Measurements from ENCODE around the gene TDRD6. TPM values are rescaled to one million over a fixed set of nuclear protein-coding genes. Genes with fewer than 3 reads are reported as not detected.
A peak's percentile ranks its signal among the peaks of the same experiment; 100 is the strongest.

Gene TDRD6
- total RNA-seq, 2 experiments from 2014 or later = not detected

GRCh38 chr6:46689657-46690056 lies 2.0 kb downstream of the TDRD6 start:
- H3K27me3 Mint-ChIP-seq = peaks cover 9% of the 10 kb centered on the region
- ATAC-seq (no peak), DNase-seq (no peak)
- H3K4me1 Mint-ChIP-seq = no peaks in the 10 kb centered on the region
- no peak overlapping the region for H3K4me3 Mint-ChIP-seq
- H3K36me3 Mint-ChIP-seq (ENCODE audit: low read depth) = no peaks in the 10 kb centered on the region
- intact Hi-C loops (cut with DNase I, micrococcal nuclease) = no loop called here
- ChIA-PET CTCF (interaction anchor here (0.6 kb wide), 1 partner anchor 69 kb away, joined by 5 read pairs; no protein-coding TSS in a partner anchor), POLR2A (no interaction called here)
- H3K27ac Mint-ChIP-seq = no peak overlapping the region
- H3K9me3 Mint-ChIP-seq (ENCODE audit: low read depth) = no peaks in the 10 kb centered on the region

GRCh38 chr6:46690141-46690755 lies 2.6 kb downstream of the TDRD6 start:
- no peak overlapping the region for H3K4me3 Mint-ChIP-seq
- CTCF ChIA-PET = interaction anchor here (0.6 kb wide), 2 partner anchors 70 to 77 kb away, joined by 3 to 5 read pairs; no protein-coding TSS in a partner anchor
- no peak for ATAC-seq
- POLR2A ChIA-PET = interaction anchor here (0.7 kb wide), 1 partner anchor 44 kb away, joined by 3 read pairs; no protein-coding TSS in a partner anchor
- H3K36me3 Mint-ChIP-seq (ENCODE audit: low read depth) = no peaks in the 10 kb centered on the region
- intact Hi-C loops (cut with DNase I, micrococcal nuclease) = no loop called here
- peaks cover 9% of the 10 kb centered on the region for H3K27me3 Mint-ChIP-seq
- no peak for DNase-seq
- H3K4me1 Mint-ChIP-seq = no peaks in the 10 kb centered on the region
- H3K27ac Mint-ChIP-seq = no peak overlapping the region
- H3K9me3 Mint-ChIP-seq (ENCODE audit: low read depth) = no peaks in the 10 kb centered on the region

GRCh38 chr6:46690911-46691451 lies 3.3 kb downstream of the TDRD6 start:
- no peaks in the 10 kb centered on the region for H3K9me3 Mint-ChIP-seq (ENCODE audit: low read depth)
- DNase-seq = no peak
- H3K27ac Mint-ChIP-seq = no peak overlapping the region
- POLR2A ChIA-PET = interaction anchor here (0.7 kb wide), 1 partner anchor 43 kb away, joined by 3 read pairs; no protein-coding TSS in a partner anchor
- H3K27me3 Mint-ChIP-seq = peaks cover 14% of the 10 kb centered on the region
- intact Hi-C loops (cut with DNase I, micrococcal nuclease) = no loop called here
- no peaks in the 10 kb centered on the region for H3K4me1 Mint-ChIP-seq
- CTCF ChIA-PET = interaction anchor here (0.6 kb wide), 1 partner anchor 76 kb away, joined by 3 read pairs; no protein-coding TSS in a partner anchor
- H3K36me3 Mint-ChIP-seq (ENCODE audit: low read depth) = no peaks in the 10 kb centered on the region
- no peak for ATAC-seq
- H3K4me3 Mint-ChIP-seq = no peak overlapping the region

- no peak overlapping the region for H3K27ac Mint-ChIP-seq
- intact Hi-C loops (cut with DNase I, micrococcal nuclease) = loop anchor here in 1 of 2 experiments (5.0 kb wide), 2 partner anchors 82 to 347 kb away; no protein-coding TSS in a partner anchor
- CTCF ChIA-PET = no interaction called here
Observed at GRCh38 chr6:46699970-46700369, 12.3 kb downstream of the TDRD6 start.

GRCh38 chr6:46704562-46704961 lies 16.9 kb downstream of the TDRD6 start:
- peak; percentile 36 for ATAC-seq
- H3K36me3 Mint-ChIP-seq (ENCODE audit: low read depth) = no peaks in the 10 kb centered on the region
- H3K4me1 Mint-ChIP-seq = no peaks in the 10 kb centered on the region
- DNase-seq = no peak
- POLR2A ChIA-PET = no interaction called here
- H3K27ac Mint-ChIP-seq = no peak overlapping the region
- CTCF ChIA-PET = interaction anchor here (0.7 kb wide), 1 partner anchor 442 kb away, joined by 3 read pairs; no protein-coding TSS in a partner anchor
- intact Hi-C loops (cut with DNase I, micrococcal nuclease) = loop anchor here in 1 of 2 experiments (5.0 kb wide), 2 partner anchors 78 to 343 kb away; no protein-coding TSS in a partner anchor
- H3K4me3 Mint-ChIP-seq = no peak overlapping the region
- H3K9me3 Mint-ChIP-seq (ENCODE audit: low read depth) = no peaks in the 10 kb centered on the region
- H3K27me3 Mint-ChIP-seq = peaks cover 28% of the 10 kb centered on the region

More at GRCh38 chr6:46699970-46700369, 12.3 kb downstream of the TDRD6 start:
- ATAC-seq (no peak), DNase-seq (no peak)
- Mint-ChIP-seq H3K36me3 (ENCODE audit: low read depth) (no peaks in the 10 kb centered on the region), H3K9me3 (ENCODE audit: low read depth) (no peaks in the 10 kb centered on the region), H3K4me3 (no peak overlapping the region), H3K27me3 (peaks cover 27% of the 10 kb centered on the region), H3K4me1 (no peaks in the 10 kb centered on the region)
- POLR2A ChIA-PET = no interaction called here

- Mint-ChIP-seq H3K4me3 (no peak overlapping the region), H3K9me3 (ENCODE audit: low read depth) (no peaks in the 10 kb centered on the region), H3K4me1 (no peaks in the 10 kb centered on the region), H3K36me3 (ENCODE audit: low read depth) (no peaks in the 10 kb centered on the region), H3K27ac (no peak overlapping the region), H3K27me3 (peaks cover 31% of the 10 kb centered on the region)
- intact Hi-C loops (cut with DNase I, micrococcal nuclease) = no loop called here
- DNase-seq (no peak), ATAC-seq (no peak)
- ChIA-PET CTCF (no interaction called here), POLR2A (no interaction called here)
Observed at GRCh38 chr6:46706464-46706863, 18.8 kb downstream of the TDRD6 start.

GRCh38 chr6:46711491-46711890 lies 23.8 kb downstream of the TDRD6 start:
- Mint-ChIP-seq H3K4me3 (no peak overlapping the region), H3K9me3 (ENCODE audit: low read depth) (no peaks in the 10 kb centered on the region), H3K27ac (no peak overlapping the region), H3K27me3 (peaks cover 20% of the 10 kb centered on the region), H3K36me3 (ENCODE audit: low read depth) (no peaks in the 10 kb centered on the region), H3K4me1 (no peaks in the 10 kb centered on the region)
- ChIA-PET CTCF (interaction anchor here (0.6 kb wide), 1 partner anchor 13 kb away, joined by 3 read pairs; no protein-coding TSS in a partner anchor), POLR2A (no interaction called here)
- no peak for DNase-seq
- ATAC-seq = no peak
- intact Hi-C loops (cut with DNase I, micrococcal nuclease) = no loop called here

GRCh38 chr6:46715141-46715540 lies 27.5 kb downstream of the TDRD6 start:
- Mint-ChIP-seq H3K4me1 (no peaks in the 10 kb centered on the region), H3K36me3 (ENCODE audit: low read depth) (no peaks in the 10 kb centered on the region), H3K27ac (no peak overlapping the region), H3K9me3 (ENCODE audit: low read depth) (no peaks in the 10 kb centered on the region), H3K4me3 (no peak overlapping the region), H3K27me3 (peaks cover 21% of the 10 kb centered on the region)
- ATAC-seq (no peak), DNase-seq (no peak)
- ChIA-PET CTCF (no interaction called here), POLR2A (no interaction called here)
- intact Hi-C loops (cut with DNase I, micrococcal nuclease) = no loop called here

- CTCF ChIA-PET = interaction anchor here (0.7 kb wide), 1 partner anchor 629 kb away, joined by 4 read pairs; no protein-coding TSS in a partner anchor
- Mint-ChIP-seq H3K4me1 (no peaks in the 10 kb centered on the region), H3K4me3 (no peak overlapping the region), H3K27ac (no peak overlapping the region), H3K9me3 (ENCODE audit: low read depth) (no peaks in the 10 kb centered on the region), H3K27me3 (peaks cover 21% of the 10 kb centered on the region), H3K36me3 (ENCODE audit: low read depth) (no peaks in the 10 kb centered on the region)
- POLR2A ChIA-PET = no interaction called here
- no peak for DNase-seq
- intact Hi-C loops (cut with DNase I, micrococcal nuclease) = no loop called here
- ATAC-seq = peak; percentile 60
Observed at GRCh38 chr6:46719099-46719498, 31.4 kb downstream of the TDRD6 start.

- Mint-ChIP-seq H3K36me3 (ENCODE audit: low read depth) (no peaks in the 10 kb centered on the region), H3K27ac (no peak overlapping the region), H3K4me1 (no peaks in the 10 kb centered on the region), H3K9me3 (ENCODE audit: low read depth) (no peaks in the 10 kb centered on the region), H3K27me3 (peaks cover 24% of the 10 kb centered on the region), H3K4me3 (no peak overlapping the region)
- CTCF ChIA-PET = no interaction called here
- DNase-seq = no peak
- POLR2A ChIA-PET = no interaction called here
- no peak for ATAC-seq
- intact Hi-C loops (cut with DNase I, micrococcal nuclease) = no loop called here
Observed at GRCh38 chr6:46720401-46720800, 32.7 kb downstream of the TDRD6 start.

GRCh38 chr6:46729787-46730326 lies 42.2 kb downstream of the TDRD6 start:
- peaks cover 3% of the 10 kb centered on the region for H3K4me1 Mint-ChIP-seq
- no peaks in the 10 kb centered on the region for H3K36me3 Mint-ChIP-seq (ENCODE audit: low read depth)
- peaks cover 55% of the 10 kb centered on the region for H3K27me3 Mint-ChIP-seq
- no peaks in the 10 kb centered on the region for H3K9me3 Mint-ChIP-seq (ENCODE audit: low read depth)
- DNase-seq (no peak), ATAC-seq (no peak)
- POLR2A ChIA-PET = no interaction called here
- no peak overlapping the region for H3K27ac Mint-ChIP-seq
- CTCF ChIA-PET = no interaction called here
- intact Hi-C loops (cut with DNase I, micrococcal nuclease) = loop anchor here in 1 of 2 experiments (2.0 kb wide), 1 partner anchor 51 kb away; no protein-coding TSS in a partner anchor
- H3K4me3 Mint-ChIP-seq = no peak overlapping the region

GRCh38 chr6:46730921-46731461 lies 43.3 kb downstream of the TDRD6 start:
- ATAC-seq = no peak
- H3K36me3 Mint-ChIP-seq (ENCODE audit: low read depth) = no peaks in the 10 kb centered on the region
- no peaks in the 10 kb centered on the region for H3K9me3 Mint-ChIP-seq (ENCODE audit: low read depth)
- DNase-seq = no peak
- peaks cover 58% of the 10 kb centered on the region for H3K27me3 Mint-ChIP-seq
- CTCF ChIA-PET = no interaction called here
- H3K4me1 Mint-ChIP-seq = peaks cover 3% of the 10 kb centered on the region
- POLR2A ChIA-PET = no interaction called here
- intact Hi-C loops (cut with DNase I, micrococcal nuclease) = no loop called here
- H3K4me3 Mint-ChIP-seq = no peak overlapping the region
- no peak overlapping the region for H3K27ac Mint-ChIP-seq

Data from activated CD4-positive, alpha-beta T cell treated with anti-CD3 and anti-CD28 coated beads for 36 hours (primary cell).